ENCODE results near the gene PLPPR2.

The PLPPR2 gene

DNA sequence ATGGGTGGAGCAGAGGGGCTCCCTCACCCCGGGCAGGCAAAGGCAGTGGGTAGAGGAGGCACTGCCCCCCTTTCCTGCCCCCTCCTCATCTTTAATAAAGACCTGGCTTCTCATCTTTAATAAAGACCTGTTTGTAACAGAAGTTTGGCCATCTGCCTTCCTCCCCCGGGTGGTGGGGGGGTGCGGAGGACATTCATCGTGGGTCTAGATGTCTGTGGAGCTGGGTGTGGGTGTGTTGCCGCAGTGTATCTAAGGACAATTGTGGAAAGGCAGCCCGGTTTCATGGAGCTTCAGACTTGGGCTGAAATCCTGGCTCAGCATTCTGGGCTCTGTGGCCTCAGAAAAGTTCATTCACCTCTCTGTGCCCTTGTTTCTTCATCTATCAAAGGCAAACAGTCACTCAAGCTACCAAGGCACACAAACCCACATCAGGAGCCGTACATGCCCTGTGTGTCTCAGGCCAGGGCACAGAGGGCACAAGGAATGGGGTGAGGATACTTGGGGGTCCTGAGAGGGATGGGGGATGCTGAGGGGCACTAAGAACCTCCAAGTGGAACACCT lies 10.4 kb downstream of the PLPPR2 start:
- DNase-seq (ENCODE audit: insufficient read length, low spot score) (no peak), FAIRE-seq (no peak)
- TF ChIP-seq POLR2A (IDR thresholded peaks at IDR 0.05; ENCODE audit: low read depth, low read length), result no peak
- no peak for TF ChIP-seq POLR2AphosphoS5 (IDR thresholded peaks at IDR 0.05; ENCODE audit: low read depth, low read length)
- TF ChIP-seq TAF1 (IDR thresholded peaks at IDR 0.05; ENCODE audit: low read depth, low read length), result no peak
- TF ChIP-seq SPI1 (IDR thresholded peaks at IDR 0.05; ENCODE audit: low read depth, low read length), result no peak
- TF ChIP-seq POU2F2 (IDR thresholded peaks at IDR 0.05; ENCODE audit: low read depth, low read length), result no peak
- TF ChIP-seq PAX5 (IDR thresholded peaks at IDR 0.05; ENCODE audit: insufficient read depth, low read length, severe bottlenecking), result no peak

DNA sequence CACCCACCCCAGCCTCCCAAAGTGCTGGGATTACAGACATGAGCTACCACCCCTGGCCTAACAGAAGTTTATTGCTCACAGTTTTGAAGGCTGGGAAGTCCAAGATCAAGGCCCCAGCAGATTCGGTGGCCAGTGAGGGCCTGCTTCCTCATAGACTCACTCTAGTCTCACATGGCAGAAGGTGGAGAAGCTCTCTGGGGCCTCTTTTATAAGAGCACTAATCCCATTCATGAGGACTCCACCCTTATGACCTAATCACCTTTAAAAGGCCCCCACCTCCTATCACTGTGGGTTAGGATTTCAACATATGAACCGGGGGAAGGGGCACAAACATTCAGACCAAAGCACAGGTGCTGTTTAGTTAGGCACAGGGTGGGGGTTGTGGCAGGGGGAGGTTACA lies 12.3 kb downstream of the PLPPR2 start:
- FAIRE-seq (no peak), DNase-seq (ENCODE audit: insufficient read length, low spot score) (no peak)
- TF ChIP-seq TAF1 (IDR thresholded peaks at IDR 0.05; ENCODE audit: low read depth, low read length) (no peak), POLR2A (IDR thresholded peaks at IDR 0.05; ENCODE audit: low read depth, low read length) (no peak), PAX5 (IDR thresholded peaks at IDR 0.05; ENCODE audit: insufficient read depth, low read length, severe bottlenecking) (no peak), SPI1 (IDR thresholded peaks at IDR 0.05; ENCODE audit: low read depth, low read length) (no peak), POU2F2 (IDR thresholded peaks at IDR 0.05; ENCODE audit: low read depth, low read length) (no peak), POLR2AphosphoS5 (IDR thresholded peaks at IDR 0.05; ENCODE audit: low read depth, low read length) (no peak)

DNA sequence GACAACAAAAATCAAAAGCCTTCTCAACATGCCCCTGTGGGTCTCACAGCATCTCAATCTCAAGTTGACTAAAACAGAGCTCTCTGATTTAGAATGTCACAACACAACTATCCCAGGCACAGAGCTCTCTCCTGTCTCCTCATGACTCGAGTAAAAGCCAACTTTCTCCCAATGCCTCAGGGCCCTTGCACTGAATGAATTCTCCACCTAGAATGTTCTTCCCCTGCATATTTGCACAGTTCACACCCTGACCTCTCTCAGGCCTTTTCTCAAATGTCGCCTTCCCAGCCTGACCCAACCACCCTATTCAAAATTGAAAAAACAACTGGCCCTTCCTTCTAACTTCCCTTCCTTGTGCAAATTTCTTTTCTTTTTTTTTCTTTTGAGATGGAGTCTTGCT lies 15.5 kb downstream of the PLPPR2 start:
- FAIRE-seq (no peak), DNase-seq (ENCODE audit: insufficient read length, low spot score) (no peak)
- TF ChIP-seq POLR2AphosphoS5 (IDR thresholded peaks at IDR 0.05; ENCODE audit: low read depth, low read length), result no peak
- TF ChIP-seq SPI1 (IDR thresholded peaks at IDR 0.05; ENCODE audit: low read depth, low read length), result no peak
- no peak for TF ChIP-seq TAF1 (IDR thresholded peaks at IDR 0.05; ENCODE audit: low read depth, low read length)
- TF ChIP-seq POLR2A (IDR thresholded peaks at IDR 0.05; ENCODE audit: low read depth, low read length), result no peak
- TF ChIP-seq PAX5 (IDR thresholded peaks at IDR 0.05; ENCODE audit: insufficient read depth, low read length, severe bottlenecking), result no peak
- TF ChIP-seq POU2F2 (IDR thresholded peaks at IDR 0.05; ENCODE audit: low read depth, low read length), result no peak

DNA sequence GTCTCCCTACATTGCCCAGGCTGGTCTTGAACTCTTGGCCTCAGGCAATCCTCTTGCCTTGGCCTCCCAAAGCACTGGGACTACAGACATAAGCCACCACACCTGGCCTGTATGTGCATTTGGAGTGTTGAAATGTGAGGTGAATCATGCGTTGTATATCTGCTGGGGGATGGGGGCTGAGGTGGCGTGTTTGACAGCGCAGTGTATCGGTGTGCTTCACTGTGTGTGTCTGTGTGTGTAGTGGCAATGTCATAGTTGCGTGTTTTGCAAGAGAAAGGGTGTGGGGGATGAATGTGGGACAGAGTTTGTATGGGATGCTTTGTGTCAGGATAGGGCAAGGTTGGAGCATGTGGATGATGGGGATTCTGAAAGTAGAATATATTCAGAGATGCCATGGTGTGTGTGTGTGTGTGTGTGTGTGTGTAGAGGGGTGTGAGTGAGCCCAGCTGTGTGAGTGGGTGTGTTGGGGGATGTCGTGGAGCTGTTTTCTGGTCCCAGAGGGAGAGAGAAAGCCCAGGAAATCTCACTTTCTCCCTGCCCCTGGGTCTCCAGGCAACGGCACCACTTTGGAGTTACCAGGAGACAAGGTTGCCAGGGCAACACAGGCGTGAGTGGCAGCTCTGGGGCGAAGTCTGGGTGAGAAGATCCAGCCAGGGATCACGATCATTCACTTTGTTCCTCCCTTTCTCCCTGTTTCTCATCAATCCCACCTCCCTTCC lies 18.1 kb downstream of the PLPPR2 start:
- DNase-seq (ENCODE audit: insufficient read length, low spot score) (no peak), FAIRE-seq (no peak)
- TF ChIP-seq TAF1 (IDR thresholded peaks at IDR 0.05; ENCODE audit: low read depth, low read length) (no peak), PAX5 (IDR thresholded peaks at IDR 0.05; ENCODE audit: insufficient read depth, low read length, severe bottlenecking) (no peak), POU2F2 (IDR thresholded peaks at IDR 0.05; ENCODE audit: low read depth, low read length) (no peak), SPI1 (IDR thresholded peaks at IDR 0.05; ENCODE audit: low read depth, low read length) (no peak), POLR2A (IDR thresholded peaks at IDR 0.05; ENCODE audit: low read depth, low read length) (no peak), POLR2AphosphoS5 (IDR thresholded peaks at IDR 0.05; ENCODE audit: low read depth, low read length) (no peak)

DNA sequence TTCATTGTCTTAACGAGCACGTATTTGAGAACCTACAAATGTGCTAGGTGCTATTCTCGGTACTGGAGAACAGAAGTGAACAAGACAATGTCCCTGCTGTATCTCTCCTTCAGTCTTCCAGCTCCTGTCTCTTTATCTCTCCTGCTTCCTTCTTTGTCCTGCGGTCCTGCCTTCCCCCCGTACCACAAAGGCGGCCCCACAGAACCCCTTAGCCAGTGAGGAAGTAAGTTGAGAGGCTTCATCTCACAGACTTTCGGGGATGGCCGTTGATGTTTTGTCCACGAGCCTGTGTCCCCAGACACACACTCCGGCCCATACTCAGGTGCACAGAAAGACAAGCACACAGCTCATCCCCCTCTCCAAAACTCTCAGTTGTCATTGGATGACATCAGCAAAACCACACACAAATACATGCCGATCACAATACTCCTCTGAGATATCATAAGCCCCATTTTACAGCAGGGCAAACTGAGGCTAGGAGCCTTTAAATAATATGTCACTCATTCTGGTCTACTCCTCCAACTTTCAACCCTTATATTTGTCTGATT lies 18.7 kb downstream of the PLPPR2 start:
- TF ChIP-seq SPI1 (IDR thresholded peaks at IDR 0.05; ENCODE audit: low read depth, low read length) (0 out of 2 replicates have a peak, but pooled peaks have one; percentile 10), TAF1 (IDR thresholded peaks at IDR 0.05; ENCODE audit: low read depth, low read length) (no peak), POU2F2 (IDR thresholded peaks at IDR 0.05; ENCODE audit: low read depth, low read length) (no peak), PAX5 (IDR thresholded peaks at IDR 0.05; ENCODE audit: insufficient read depth, low read length, severe bottlenecking) (no peak)
- FAIRE-seq (no peak), DNase-seq (ENCODE audit: insufficient read length, low spot score) (no peak)

DNA sequence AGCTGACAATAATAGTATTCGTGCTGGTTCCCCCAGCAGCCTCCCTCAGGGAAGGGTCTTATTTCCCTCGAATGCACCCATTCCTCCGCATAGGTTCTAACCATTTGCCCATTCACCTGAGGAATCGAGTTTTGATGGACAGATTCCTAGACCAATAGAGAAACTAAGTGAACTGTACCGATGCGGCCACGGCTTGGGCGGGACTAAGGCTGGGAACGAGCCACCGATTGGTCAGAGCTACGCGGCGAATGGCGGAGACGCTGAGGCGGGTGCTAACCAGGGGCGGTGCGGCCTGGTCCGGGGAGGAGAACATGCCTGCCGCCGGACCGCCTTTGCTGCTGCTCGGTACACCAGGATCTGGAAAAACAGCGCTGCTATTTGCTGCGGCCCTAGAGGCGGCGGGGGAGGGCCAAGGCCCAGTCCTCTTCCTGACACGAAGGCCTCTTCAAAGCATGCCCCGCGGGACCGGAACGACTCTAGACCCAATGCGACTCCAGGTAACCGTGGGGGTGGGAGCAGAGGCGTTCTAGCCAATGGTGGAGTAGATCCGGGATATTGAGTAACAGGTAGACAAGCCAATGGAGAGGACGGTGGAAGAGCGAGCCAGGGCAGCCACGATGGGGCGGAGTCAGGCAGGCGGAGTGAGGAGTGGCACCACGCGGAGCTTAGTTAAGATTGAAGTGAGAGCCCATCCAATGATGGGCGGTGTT lies 19.4 kb downstream of the PLPPR2 start, which contains the start of gene SWSAP1:
SWSAP1 (plus strand) TSS at position 234 of the 710 bp plus-strand sequence; CDS start at position 249, 15 bp downstream.
- TF ChIP-seq SPI1 (IDR thresholded peaks at IDR 0.05; ENCODE audit: low read depth, low read length) (no peak), POLR2AphosphoS5 (IDR thresholded peaks at IDR 0.05; ENCODE audit: low read depth, low read length) (peak; percentile 82), POLR2A (IDR thresholded peaks at IDR 0.05; ENCODE audit: low read depth, low read length) (peak; percentile 44; the same call in 1 of the 2 replicates)
- FAIRE-seq (peak; percentile 98), DNase-seq (ENCODE audit: insufficient read length, low spot score) (peak; percentile 94)

DNA sequence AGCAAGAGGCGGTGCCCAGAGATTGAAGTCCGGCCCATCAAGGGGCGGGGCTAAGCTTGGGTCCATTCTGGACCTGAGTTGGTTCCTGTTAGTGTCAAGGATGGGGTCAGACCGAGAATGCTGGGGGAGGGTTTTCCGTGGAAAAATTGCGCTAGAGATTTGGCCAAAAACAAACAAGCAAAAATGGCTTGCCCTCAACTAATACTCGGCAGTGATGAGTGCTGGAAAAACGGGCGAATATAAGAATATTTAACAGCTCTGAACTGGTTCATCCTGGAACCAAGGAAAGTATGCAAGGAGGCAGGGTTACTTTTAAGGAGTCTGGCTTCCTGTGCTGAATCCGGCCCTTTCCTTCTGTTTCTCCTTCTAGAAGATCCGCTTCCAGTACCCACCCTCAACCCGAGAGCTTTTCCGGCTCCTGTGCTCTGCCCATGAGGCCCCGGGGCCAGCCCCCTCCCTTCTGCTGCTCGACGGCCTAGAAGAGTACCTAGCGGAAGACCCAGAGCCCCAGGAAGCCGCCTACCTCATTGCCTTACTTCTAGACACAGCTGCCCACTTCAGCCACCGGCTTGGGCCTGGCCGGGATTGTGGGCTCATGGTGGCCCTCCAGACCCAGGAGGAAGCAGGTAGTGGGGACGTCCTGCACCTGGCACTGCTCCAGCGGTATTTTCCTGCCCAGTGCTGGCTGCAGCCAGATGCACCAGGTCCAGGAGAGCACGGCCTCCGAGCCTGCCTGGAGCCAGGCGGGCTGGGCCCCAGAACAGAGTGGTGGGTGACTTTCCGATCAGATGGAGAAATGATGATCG lies 20.1 kb downstream of the PLPPR2 start:
- TF ChIP-seq TAF1 (IDR thresholded peaks at IDR 0.05; ENCODE audit: low read depth, low read length) (0 out of 2 replicates have a peak, but pooled peaks have one; percentile 6), SPI1 (IDR thresholded peaks at IDR 0.05; ENCODE audit: low read depth, low read length) (no peak), POU2F2 (IDR thresholded peaks at IDR 0.05; ENCODE audit: low read depth, low read length) (no peak), PAX5 (IDR thresholded peaks at IDR 0.05; ENCODE audit: insufficient read depth, low read length, severe bottlenecking) (no peak), POLR2A (IDR thresholded peaks at IDR 0.05; ENCODE audit: low read depth, low read length) (peak; percentile 5; the same call in 1 of the 2 replicates), POLR2AphosphoS5 (IDR thresholded peaks at IDR 0.05; ENCODE audit: low read depth, low read length) (peak; percentile 52; the same call in 1 of the 2 replicates)
- FAIRE-seq, result no peak
- DNase-seq (ENCODE audit: insufficient read length, low spot score), result no peak

DNA sequence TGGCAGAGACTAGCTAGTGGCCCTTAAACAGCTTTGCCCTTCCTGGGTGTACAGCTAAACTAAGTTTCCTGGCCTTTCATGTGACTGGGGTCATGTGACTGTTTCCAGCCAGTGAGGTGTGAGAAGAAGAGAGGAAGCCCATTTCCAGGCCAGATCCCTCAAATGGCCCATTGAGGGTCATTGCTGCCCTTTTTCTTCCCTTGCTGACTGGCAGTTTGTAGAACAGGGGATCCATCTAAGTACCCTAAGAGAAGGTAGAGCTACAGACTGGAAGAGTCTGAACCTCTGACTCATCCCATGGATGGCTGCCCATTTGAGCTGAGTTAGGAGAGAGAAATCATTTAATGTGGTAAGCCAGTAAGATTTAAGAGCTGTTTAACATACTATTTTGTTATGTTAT lies 22.0 kb downstream of the PLPPR2 start:
- FAIRE-seq (no peak), DNase-seq (ENCODE audit: insufficient read length, low spot score) (no peak)

More for the DNA sequence above, 22.0 kb downstream of the PLPPR2 start:
- TF ChIP-seq SPI1 (IDR thresholded peaks at IDR 0.05; ENCODE audit: low read depth, low read length), result peak; percentile 69
- 0 out of 2 replicates have a peak, but pooled peaks have one; percentile 40 for TF ChIP-seq POLR2A (IDR thresholded peaks at IDR 0.05; ENCODE audit: low read depth, low read length)
- no peak for TF ChIP-seq TAF1 (IDR thresholded peaks at IDR 0.05; ENCODE audit: low read depth, low read length)
